SU-DHL-6 (cell line): ENCODE results near the gene MTREX.

Source experiments
- H2AFZ ChIP-seq: fragments of 200-600 bp; sonication (generic); 2 replicates; pipeline ENCODE4 v1.6.1; 2014; ENCODE audit warnings: low read depth, mild to moderate bottlenecking, moderate library complexity, mixed read lengths, antibody characterized with exemption, low read length; ENCODE audit not compliant: severe bottlenecking
- H3F3A ChIP-seq: fragments of 200-600 bp; shearing (Covaris generic); 2 replicates; pipeline ENCODE4 v1.6.0; 2016; ENCODE audit warnings: antibody characterized with exemption, mild to moderate bottlenecking; ENCODE audit not compliant: insufficient read depth
- H3K27ac ChIP-seq: fragments of 200-600 bp; sonication (generic); 2 replicates; pipeline ENCODE4 v1.5.1; 2016; ENCODE audit warnings: low read depth, mild to moderate bottlenecking, low read length, moderate library complexity, mixed read lengths
- H3K27me3 ChIP-seq: fragments of 200-600 bp; sonication (generic), shearing (Covaris generic); 2 replicates; pipeline ENCODE4 v1.6.0; 2014; ENCODE audit warnings: mild to moderate bottlenecking, low read length
- H3K36me3 ChIP-seq: fragments of 200-600 bp; sonication (generic); 2 replicates; pipeline ENCODE4 v1.6.1; 2014; ENCODE audit warnings: mild to moderate bottlenecking, low read length, mixed read lengths
- H3K4me2 ChIP-seq: fragments of 300-600, 200-600 bp; shearing (Covaris generic), sonication (generic); 2 replicates; pipeline ENCODE4 v1.6.0; 2014; ENCODE audit warnings: low read length, low read depth, mild to moderate bottlenecking; ENCODE audit not compliant: poor library complexity, severe bottlenecking
- H3K4me3 ChIP-seq: fragments of 200-600 bp; sonication (generic); 2 replicates; pipeline ENCODE4 v1.5.1; 2014; ENCODE audit warnings: antibody characterized with exemption, low read length, mild to moderate bottlenecking, mixed read lengths; ENCODE audit not compliant: insufficient read depth, poor library complexity, severe bottlenecking
- H3K79me2 ChIP-seq: fragments of 200-600 bp; sonication (generic); 2 replicates; pipeline ENCODE4 v1.6.1; 2014; ENCODE audit warnings: mild to moderate bottlenecking, low read length, moderate library complexity; ENCODE audit not compliant: insufficient read depth
- H3K9ac ChIP-seq: fragments of 200-600 bp; sonication (generic); 2 replicates; pipeline ENCODE4 v1.7.0; 2014; ENCODE audit warnings: mild to moderate bottlenecking, low read length
- H3K9me2 ChIP-seq: fragments of 200-600 bp; sonication (generic); replicated peaks from 2 replicates; pipeline ENCODE4 v1.6.1; 2014; ENCODE audit warnings: low read length; ENCODE audit not compliant: insufficient read depth
- H3K9me3 ChIP-seq: fragments of 200-600 bp; sonication (generic); 2 replicates; pipeline ENCODE4 v1.6.1; 2014; ENCODE audit warnings: low read length, mixed read lengths; ENCODE audit not compliant: insufficient read depth
- H4K20me1 ChIP-seq: fragments of 200-600 bp; sonication (generic); 2 replicates; pipeline ENCODE4 v1.6.1; 2014; ENCODE audit warnings: low read depth, mild to moderate bottlenecking, antibody characterized with exemption, low read length, moderate library complexity, mixed read lengths
- CTCF ChIP-seq: fragments of 200-600 bp; sonication (generic); IDR thresholded peaks from one replicate; pipeline ENCODE4 v1.5.1; 2017; ENCODE audit warnings: antibody characterized with exemption, mild to moderate bottlenecking, low read length, moderate library complexity; ENCODE audit not compliant: insufficient read depth, poor library complexity, severe bottlenecking
- EZH2phosphoT487 ChIP-seq: fragments of 200-600 bp; sonication (generic), shearing (Covaris generic); conservative IDR thresholded peaks from 2 replicates; pipeline ENCODE4 v1.6.1; 2018; ENCODE audit warnings: mild to moderate bottlenecking, antibody characterized with exemption, low read length, moderate library complexity, mixed read lengths

Gene MTREX

GRCh38 chr5:55294935-55295334 lies 12.9 kb upstream of the MTREX start:
- no peaks in the 10 kb centered on the region for H3K27me3 ChIP-seq
- peaks cover 47% of the 10 kb centered on the region for H3K36me3 ChIP-seq
- H2AFZ ChIP-seq: no peak overlapping the region
- H3F3A ChIP-seq: no peaks in the 10 kb centered on the region
- H3K79me2 ChIP-seq: peaks cover 10% of the 10 kb centered on the region; the same call in 1 of the 2 replicates
- H3K4me3 ChIP-seq: no peak overlapping the region
- H3K9me3 ChIP-seq: no peaks in the 10 kb centered on the region
- no peak overlapping the region for H3K4me2 ChIP-seq
- H3K9ac ChIP-seq: no peak overlapping the region
- no peaks in the 10 kb centered on the region for H4K20me1 ChIP-seq
- no peak for TF ChIP-seq CTCF
- TF ChIP-seq EZH2phosphoT487: no peak
- H3K9me2 ChIP-seq: no peaks in the 10 kb centered on the region
- H3K27ac ChIP-seq: no peak overlapping the region

DNA sequence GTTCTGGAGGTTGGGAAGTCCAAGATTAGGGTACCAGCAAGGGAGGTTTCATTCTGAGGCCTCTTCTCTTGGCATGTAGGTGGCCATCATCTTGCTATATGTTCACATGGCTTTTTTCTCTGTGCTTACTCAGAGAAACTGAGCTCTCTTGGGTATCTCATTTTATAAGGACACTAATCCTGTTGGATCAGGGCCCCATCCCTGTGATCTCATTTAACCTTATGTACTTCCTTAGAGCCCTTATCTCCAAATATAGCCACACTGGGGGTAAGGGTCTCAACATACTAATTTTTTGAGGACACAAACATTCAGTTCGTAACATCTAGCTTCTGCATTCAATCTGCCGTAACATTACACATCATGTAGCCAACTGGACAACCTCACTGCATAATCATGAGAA lies 6.9 kb upstream of the MTREX start:
- Histone ChIP-seq H3K79me2 (peaks cover 54% of the 10 kb centered on the region), H3K4me2 (no peak overlapping the region), H3K9me3 (no peaks in the 10 kb centered on the region), H3K4me3 (no peak overlapping the region), H3K27ac (no peak overlapping the region), H3K36me3 (peaks cover 15% of the 10 kb centered on the region; the same call in 1 of the 2 replicates), H3K27me3 (no peaks in the 10 kb centered on the region), H2AFZ (no peak overlapping the region), H3F3A (no peaks in the 10 kb centered on the region), H3K9me2 (no peaks in the 10 kb centered on the region), H4K20me1 (no peaks in the 10 kb centered on the region), H3K9ac (no peak overlapping the region)
- TF ChIP-seq CTCF: no peak
- no peak for TF ChIP-seq EZH2phosphoT487

- TF ChIP-seq EZH2phosphoT487 (no peak), CTCF (no peak)
- Histone ChIP-seq H3K9me2 (no peaks in the 10 kb centered on the region), H3K27ac (no peak overlapping the region), H4K20me1 (no peaks in the 10 kb centered on the region), H3K9me3 (no peaks in the 10 kb centered on the region), H3K4me3 (no peak overlapping the region), H2AFZ (no peak overlapping the region), H3K79me2 (peaks cover 76% of the 10 kb centered on the region), H3K27me3 (no peaks in the 10 kb centered on the region), H3K9ac (no peak overlapping the region), H3F3A (no peaks in the 10 kb centered on the region), H3K36me3 (peaks cover 1% of the 10 kb centered on the region; the same call in 1 of the 2 replicates), H3K4me2 (no peak overlapping the region)
Observed at GRCh38 chr5:55303238-55303690, 4.5 kb upstream of the MTREX start.
